ENCODE data around the gene RPRD1A. TPM values are rescaled to one million over a fixed set of nuclear protein-coding genes. Genes with fewer than 3 reads are reported as not detected.
"Not testable (repeated sequence)": the region's sequence is repeated elsewhere in the genome, so short reads cannot be mapped to it uniquely, and the experiment has no call there.

RPRD1A gene, protein sequence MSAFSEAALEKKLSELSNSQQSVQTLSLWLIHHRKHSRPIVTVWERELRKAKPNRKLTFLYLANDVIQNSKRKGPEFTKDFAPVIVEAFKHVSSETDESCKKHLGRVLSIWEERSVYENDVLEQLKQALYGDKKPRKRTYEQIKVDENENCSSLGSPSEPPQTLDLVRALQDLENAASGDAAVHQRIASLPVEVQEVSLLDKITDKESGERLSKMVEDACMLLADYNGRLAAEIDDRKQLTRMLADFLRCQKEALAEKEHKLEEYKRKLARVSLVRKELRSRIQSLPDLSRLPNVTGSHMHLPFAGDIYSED
- total RNA-seq (10 to 100 TPM; 22.6 to 51.3 (median 28.7) TPM), polyA plus RNA-seq (10 to 100 TPM; 11.8 to 12.1 TPM), total RNA-seq (29.2 reads per million, percentile 59 among the genes with 10 or more reads in this experiment)

GRCh38 chr18:36067055-36067957, at the start of gene RPRD1A:
Gene RPRD1A, minus strand, starts transcription at chr18:36067559. Its CDS starts 155 bp downstream, at chr18:36067404.
- H3K4me1 Mint-ChIP-seq: peaks cover 26 to 50% (median 44%) of the 10 kb centered on the region in 7 donors
- Histone ChIP-seq H3K27me3 (ENCODE audit: control insufficient read depth in 2 of 2, insufficient read depth in 2 of 2, low read length in 2 of 2) (no peaks in the 10 kb centered on the region), H3K4me1 (ENCODE audit: control insufficient read depth in 2 of 2, insufficient read depth in 2 of 2, low read length in 2 of 2) (peaks cover 11 to 16% of the 10 kb centered on the region in 2 donors), H3K27ac (ENCODE audit: low read depth, low read length) (peak within 1 kb of the TSS; percentile 79), H3K36me3 (ENCODE audit: control insufficient read depth in 2 of 3, insufficient read depth in 3 of 3, low read length in 3 of 3) (peaks cover 0 to 6% (median 0%) of the 10 kb centered on the region in 3 experiments), H3K4me3 (ENCODE audit: low read length) (peak within 1 kb of the TSS; percentile 88), H3K9me3 (ENCODE audit: control insufficient read depth in 2 of 3, low read length in 3 of 3) (no peaks in the 10 kb centered on the region)
- ChIA-PET CTCF (no interaction called here), POLR2A (interaction anchor here (0.7 to 3.3 kb wide), 6 partner anchors 11 to 774 kb away, joined by 3 to 16 read pairs (median 3); partner anchors contain the start of genes ELP2, RMP24 and SLC39A6)
- intact Hi-C loops (cut with micrococcal nuclease): loop anchor here (1.0 to 10.0 kb wide), 14 partner anchors 17 to 1090 kb away; partner anchors contain the start of genes ELP2 (in 2 of the 2), INO80C (in 2 of the 2), MAPRE2 (in 2 of the 2) and RMP24 (in 2 of the 2)
- DNase-seq: peak; percentile 90 to 98 (median 94)
- peaks cover 0 to 3% (median 0%) of the 10 kb centered on the region in 11 donors for H3K9me3 Mint-ChIP-seq
- peaks cover 0 to 5% (median 0%) of the 10 kb centered on the region in 5 donors for H3K27me3 Mint-ChIP-seq
- H3K4me3 Mint-ChIP-seq: peak within 1 kb of the TSS; percentile 92 to 98 (median 96)
- peaks cover 3 to 11% (median 5%) of the 10 kb centered on the region in 5 donors for H3K36me3 Mint-ChIP-seq
- H3K27ac Mint-ChIP-seq: peak within 1 kb of the TSS; percentile 85 to 97 (median 94)
- ATAC-seq: peak; percentile 96

DNA sequence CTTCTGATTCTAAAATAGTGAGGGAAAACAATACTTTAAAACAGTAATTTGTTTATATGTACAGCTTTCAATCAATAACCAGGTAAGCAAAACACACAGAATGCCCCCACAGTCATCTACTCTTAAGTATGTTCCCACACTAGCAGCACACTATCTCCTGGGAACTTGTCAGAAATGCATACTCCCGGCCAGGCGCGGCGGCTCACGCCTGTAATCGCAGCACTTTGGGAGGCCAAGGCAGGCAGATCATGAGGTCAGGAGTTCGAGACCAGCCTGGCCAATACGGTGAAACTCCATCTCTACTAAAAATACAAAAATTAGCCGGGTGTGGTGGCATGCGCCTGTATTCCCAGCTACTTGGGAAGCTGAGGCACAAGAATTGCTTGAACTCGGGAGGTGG, 49.4 kb upstream of the RPRD1A start:
- H3K4me3 ChIP-seq (ENCODE audit: low read length); H3K27ac Mint-ChIP-seq; ATAC-seq; H3K4me3 Mint-ChIP-seq; H3K27me3 Mint-ChIP-seq; POLR2A ChIA-PET; CTCF ChIA-PET; H3K27me3 ChIP-seq (ENCODE audit: control insufficient read depth in 2 of 2, insufficient read depth in 2 of 2, low read length in 2 of 2); H3K9me3 ChIP-seq (ENCODE audit: control insufficient read depth in 2 of 3, low read length in 3 of 3); H3K4me1 ChIP-seq (ENCODE audit: control insufficient read depth in 2 of 2, insufficient read depth in 2 of 2, low read length in 2 of 2); H3K9me3 Mint-ChIP-seq; H3K4me1 Mint-ChIP-seq; H3K27ac ChIP-seq (ENCODE audit: low read depth, low read length); intact Hi-C loops (cut with micrococcal nuclease); DNase-seq: not testable (repeated sequence)
- H3K36me3 Mint-ChIP-seq: peaks cover 18 to 56% (median 25%) of the 10 kb centered on the region in 5 donors
- peaks cover 6 to 27% (median 10%) of the 10 kb centered on the region in 3 experiments for H3K36me3 ChIP-seq (ENCODE audit: control insufficient read depth in 2 of 3, insufficient read depth in 3 of 3, low read length in 3 of 3)

DNA sequence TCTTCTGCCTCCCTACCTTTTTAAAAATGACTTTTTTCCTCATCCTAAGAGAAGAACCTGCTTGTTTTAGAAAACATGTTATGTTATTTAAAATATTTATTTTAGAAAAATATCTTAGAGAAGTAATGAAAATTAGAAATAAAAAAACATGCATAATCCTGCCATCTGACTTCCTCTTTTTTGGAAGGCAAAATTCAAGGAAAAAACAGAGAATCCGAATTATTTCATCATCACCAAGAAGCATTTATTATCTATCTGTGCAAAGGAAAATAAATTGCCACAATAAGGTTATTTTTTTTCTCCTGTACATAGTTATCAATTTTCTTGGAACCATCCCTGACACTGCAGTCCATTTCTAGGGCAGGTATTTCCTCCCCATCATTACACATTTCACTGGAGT, 47.4 kb upstream of the RPRD1A start:
- no peaks in the 10 kb centered on the region for H3K27me3 Mint-ChIP-seq
- ChIA-PET POLR2A (no interaction called here), CTCF (no interaction called here)
- H3K27ac ChIP-seq (ENCODE audit: low read depth, low read length): no peak overlapping the region
- no peaks in the 10 kb centered on the region for H3K4me1 ChIP-seq (ENCODE audit: control insufficient read depth in 2 of 2, insufficient read depth in 2 of 2, low read length in 2 of 2)
- H3K4me1 Mint-ChIP-seq: peaks cover 0 to 4% (median 0%) of the 10 kb centered on the region in 7 donors
- H3K4me3 ChIP-seq (ENCODE audit: low read length): no peak overlapping the region
- no peaks in the 10 kb centered on the region for H3K9me3 ChIP-seq (ENCODE audit: control insufficient read depth in 2 of 3, low read length in 3 of 3)
- no peak overlapping the region for H3K27ac Mint-ChIP-seq
- no peaks in the 10 kb centered on the region for H3K27me3 ChIP-seq (ENCODE audit: control insufficient read depth in 2 of 2, insufficient read depth in 2 of 2, low read length in 2 of 2)
- H3K36me3 ChIP-seq (ENCODE audit: control insufficient read depth in 2 of 3, insufficient read depth in 3 of 3, low read length in 3 of 3): peaks cover 0 to 37% (median 6%) of the 10 kb centered on the region in 3 experiments
- no peaks in the 10 kb centered on the region for H3K9me3 Mint-ChIP-seq
- intact Hi-C loops (cut with micrococcal nuclease): no loop called here
- DNase-seq (no peak), ATAC-seq (no peak)
- peaks cover 19 to 56% (median 31%) of the 10 kb centered on the region in 5 donors for H3K36me3 Mint-ChIP-seq
- no peak overlapping the region for H3K4me3 Mint-ChIP-seq

DNA sequence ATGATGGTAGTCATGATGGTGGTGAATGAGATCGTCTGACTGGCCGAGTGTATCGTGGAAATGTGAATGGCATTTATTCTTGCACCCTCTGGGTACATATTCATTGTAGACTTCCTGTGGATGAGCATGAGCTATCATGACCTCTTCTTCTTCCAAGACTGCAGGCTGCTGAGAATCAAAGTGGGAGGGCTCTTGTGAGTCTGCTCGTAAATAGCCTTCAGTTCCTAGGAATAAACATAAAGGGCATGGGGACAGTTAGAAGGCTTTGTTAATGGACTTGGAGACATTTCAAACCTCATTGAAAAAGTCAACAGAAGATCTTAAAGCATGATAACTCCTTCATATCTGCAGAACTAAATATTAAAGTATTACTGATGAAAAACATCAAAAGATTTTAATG, 46.9 kb upstream of the RPRD1A start:
- ChIA-PET POLR2A (no interaction called here), CTCF (no interaction called here)
- no peaks in the 10 kb centered on the region for H3K27me3 ChIP-seq (ENCODE audit: control insufficient read depth in 2 of 2, insufficient read depth in 2 of 2, low read length in 2 of 2)
- peaks cover 19 to 60% (median 31%) of the 10 kb centered on the region in 5 donors for H3K36me3 Mint-ChIP-seq
- no peaks in the 10 kb centered on the region for H3K27me3 Mint-ChIP-seq
- no peak overlapping the region for H3K27ac ChIP-seq (ENCODE audit: low read depth, low read length)
- no peaks in the 10 kb centered on the region for H3K4me1 ChIP-seq (ENCODE audit: control insufficient read depth in 2 of 2, insufficient read depth in 2 of 2, low read length in 2 of 2)
- ATAC-seq: no peak
- intact Hi-C loops (cut with micrococcal nuclease): no loop called here
- DNase-seq: no peak
- H3K36me3 ChIP-seq (ENCODE audit: control insufficient read depth in 2 of 3, insufficient read depth in 3 of 3, low read length in 3 of 3): peaks cover 0 to 37% (median 6%) of the 10 kb centered on the region in 3 experiments
- no peaks in the 10 kb centered on the region for H3K9me3 Mint-ChIP-seq
- peaks cover 0 to 4% (median 0%) of the 10 kb centered on the region in 7 donors for H3K4me1 Mint-ChIP-seq
- H3K4me3 ChIP-seq (ENCODE audit: low read length): no peak overlapping the region
- no peaks in the 10 kb centered on the region for H3K9me3 ChIP-seq (ENCODE audit: control insufficient read depth in 2 of 3, low read length in 3 of 3)
- peak overlapping the region in 1 of 9 donors; percentile 34 for H3K27ac Mint-ChIP-seq
- no peak overlapping the region for H3K4me3 Mint-ChIP-seq

DNA sequence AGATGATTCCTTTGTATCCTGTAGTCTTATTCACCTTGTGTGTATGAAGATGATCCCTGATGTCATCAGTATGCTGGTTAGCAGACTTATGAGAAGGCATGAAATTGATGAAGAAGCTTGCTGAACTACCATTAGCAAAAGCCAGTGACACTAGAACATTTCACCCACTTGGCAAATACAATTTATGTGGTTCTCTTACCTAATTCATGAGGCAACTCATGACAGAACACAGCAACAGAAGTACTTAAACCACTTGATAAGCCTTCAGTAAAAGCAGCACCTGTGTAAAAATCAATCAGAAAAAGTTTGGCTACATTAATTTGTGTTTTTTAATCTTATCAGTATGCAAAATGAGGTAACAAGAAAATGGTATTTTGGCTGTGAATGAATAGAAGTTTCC, 44.9 kb upstream of the RPRD1A start:
- Mint-ChIP-seq H3K9me3 (no peaks in the 10 kb centered on the region), H3K4me1 (peaks cover 0 to 2% (median 0%) of the 10 kb centered on the region in 7 donors), H3K27ac (no peak overlapping the region), H3K27me3 (no peaks in the 10 kb centered on the region), H3K36me3 (peaks cover 19 to 62% (median 31%) of the 10 kb centered on the region in 5 donors), H3K4me3 (no peak overlapping the region)
- Histone ChIP-seq H3K36me3 (ENCODE audit: control insufficient read depth in 2 of 3, insufficient read depth in 3 of 3, low read length in 3 of 3) (peaks cover 0 to 37% (median 6%) of the 10 kb centered on the region in 3 experiments), H3K4me1 (ENCODE audit: control insufficient read depth in 2 of 2, insufficient read depth in 2 of 2, low read length in 2 of 2) (no peaks in the 10 kb centered on the region), H3K27ac (ENCODE audit: low read depth, low read length) (no peak overlapping the region), H3K27me3 (ENCODE audit: control insufficient read depth in 2 of 2, insufficient read depth in 2 of 2, low read length in 2 of 2) (no peaks in the 10 kb centered on the region), H3K4me3 (ENCODE audit: low read length) (no peak overlapping the region), H3K9me3 (ENCODE audit: control insufficient read depth in 2 of 3, low read length in 3 of 3) (no peaks in the 10 kb centered on the region)
- no peak for ATAC-seq
- intact Hi-C loops (cut with micrococcal nuclease): no loop called here
- POLR2A ChIA-PET: no interaction called here
- CTCF ChIA-PET: no interaction called here
- DNase-seq: no peak

DNA sequence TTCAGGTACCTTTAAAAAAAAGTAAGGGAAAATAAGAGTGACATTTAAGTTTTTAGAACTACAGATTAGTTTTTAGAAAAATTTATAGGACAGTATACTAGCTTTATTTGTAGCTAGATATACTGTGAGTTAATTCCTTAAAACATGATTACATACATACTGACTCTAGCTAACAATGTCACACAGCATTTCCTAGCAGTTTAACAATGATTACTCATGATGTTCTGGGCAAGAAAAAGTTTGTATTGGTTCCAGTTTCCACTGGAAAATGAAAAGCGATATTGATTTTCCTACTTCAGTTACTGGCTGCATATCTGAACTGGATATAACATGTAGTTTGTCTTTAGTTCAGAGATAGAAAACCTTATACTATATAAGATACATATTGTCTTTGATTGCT, 42.4 kb upstream of the RPRD1A start:
- Histone ChIP-seq H3K4me1 (ENCODE audit: control insufficient read depth in 2 of 2, insufficient read depth in 2 of 2, low read length in 2 of 2) (no peaks in the 10 kb centered on the region), H3K27ac (ENCODE audit: low read depth, low read length) (no peak overlapping the region), H3K36me3 (ENCODE audit: control insufficient read depth in 2 of 3, insufficient read depth in 3 of 3, low read length in 3 of 3) (peaks cover 0 to 29% (median 6%) of the 10 kb centered on the region in 3 experiments), H3K4me3 (ENCODE audit: low read length) (no peak overlapping the region), H3K9me3 (ENCODE audit: control insufficient read depth in 2 of 3, low read length in 3 of 3) (no peaks in the 10 kb centered on the region), H3K27me3 (ENCODE audit: control insufficient read depth in 2 of 2, insufficient read depth in 2 of 2, low read length in 2 of 2) (no peaks in the 10 kb centered on the region)
- H3K9me3 Mint-ChIP-seq: no peaks in the 10 kb centered on the region
- POLR2A ChIA-PET: interaction anchor here (2.0 kb wide), 1 partner anchor 20 kb away, joined by 5 read pairs; the partner anchor contains the start of genes ELP2 and SLC39A6
- intact Hi-C loops (cut with micrococcal nuclease): no loop called here
- no peaks in the 10 kb centered on the region for H3K4me1 Mint-ChIP-seq
- ATAC-seq (no peak), DNase-seq (no peak)
- peaks cover 10 to 48% (median 18%) of the 10 kb centered on the region in 5 donors for H3K36me3 Mint-ChIP-seq
- CTCF ChIA-PET: interaction anchor here (1.2 kb wide), 1 partner anchor 92 kb away, joined by 3 read pairs; no protein-coding TSS in a partner anchor
- no peak overlapping the region for H3K27ac Mint-ChIP-seq
- H3K27me3 Mint-ChIP-seq: no peaks in the 10 kb centered on the region
- no peak overlapping the region for H3K4me3 Mint-ChIP-seq

Data from naive thymus-derived CD4-positive, alpha-beta T cell (primary cell).